K562 (cell line): ENCODE measurements around the gene ATP5PO. TPM values are rescaled to one million over a fixed set of nuclear protein-coding genes. Genes with fewer than 3 reads are reported as not detected.

ENCODE experiments used
- BRD4 ChIP-seq: fragments of 200-600 bp; sonication (generic); IDR thresholded peaks from 2 replicates; pipeline ENCODE4 v1.6.1; 2017; ENCODE audit warnings: inconsistent platforms
- CBX3 ChIP-seq, 2 experiments: IDR thresholded peaks; 1 replicate in 1 of 2; 2 replicates in 1 of 2; pipeline ENCODE4 v1.6.1; 2012; ENCODE audit warnings: inconsistent platforms in 2 of 2, low read length in 2 of 2, borderline replicate concordance in 1 of 2, control low read depth in 1 of 2
- CEBPG ChIP-seq, 3 experiments: fragments of 200-800 bp in 1 of 3; sonication (Bioruptor generic) in 1 of 3; sonication (generic) in 1 of 3; formaldehyde crosslinking in 1 of 3; IDR thresholded peaks in 2 of 3; conservative IDR thresholded peaks in 1 of 3; 2 replicates each; pipeline versions ENCODE4 v1.6.1 to v1.8.0; 2016 to 2022; ENCODE audit warnings: missing compliant biosample characterization in 2 of 3, missing genetic modification characterization in 2 of 3, mild to moderate bottlenecking in 1 of 3, missing genetic modification reagents in 1 of 3
- FOXM1 ChIP-seq, 2 experiments: fragments of 450-650 bp in 1 of 2; sonication (generic) in 1 of 2; formaldehyde crosslinking in 1 of 2; IDR thresholded peaks; 2 replicates each; pipeline versions ENCODE4 v1.6.1 to v1.9.0; 2017 to 2022; ENCODE audit warnings: low read depth in 2 of 2, mild to moderate bottlenecking in 2 of 2, missing genetic modification reagents in 1 of 2, moderate library complexity in 1 of 2
- GATA2 ChIP-seq: sonication (generic); formaldehyde crosslinking; IDR thresholded peaks from 2 replicates; pipeline ENCODE4 v1.4.0; 2020; ENCODE audit warnings: mild to moderate bottlenecking, missing genetic modification reagents
- JUN ChIP-seq, 2 experiments: sonication (generic) in 1 of 2; formaldehyde crosslinking in 1 of 2; IDR thresholded peaks; 2 replicates each; pipeline versions ENCODE4 v1.6.1 to v1.8.0; 2012 to 2022; ENCODE audit warnings: borderline replicate concordance in 2 of 2, mild to moderate bottlenecking in 2 of 2, improper control_type of control experiment in 1 of 2, low read depth in 1 of 2, low read length in 1 of 2, missing genetic modification reagents in 1 of 2
- KDM4B ChIP-seq, 2 experiments: fragments of 450-650 bp in 1 of 2; sonication (generic) in 1 of 2; IDR thresholded peaks; 2 replicates each; pipeline ENCODE4 v1.6.1; 2016 to 2017; ENCODE audit warnings: borderline replicate concordance in 2 of 2, antibody characterized with exemption in 1 of 2, low read depth in 1 of 2, mild to moderate bottlenecking in 1 of 2
- NRF1 ChIP-seq, 2 experiments: fragments of 450-650 bp; IDR thresholded peaks in 1 of 2; conservative IDR thresholded peaks in 1 of 2; 2 replicates each; pipeline ENCODE4 v1.6.1; 2014; ENCODE audit warnings: mild to moderate bottlenecking in 2 of 2
- PKNOX1 ChIP-seq: fragments of 450-650 bp; IDR thresholded peaks from 2 replicates; pipeline ENCODE4 v1.6.1; 2016
- POLR3A ChIP-seq: IDR thresholded peaks from 2 replicates; pipeline ENCODE4 v1.6.1; 2011; ENCODE audit warnings: borderline replicate concordance, mild to moderate bottlenecking, moderate library complexity; ENCODE audit not compliant: insufficient read length, insufficient read depth; ENCODE audit errors: extremely low read depth
- PTBP1 ChIP-seq: fragments of 200-400 bp; formaldehyde crosslinking; IDR thresholded peaks from 2 replicates; pipeline ENCODE4 v1.6.1; 2017; ENCODE audit warnings: low read depth, low read length
- RBBP5 ChIP-seq: fragments of 200-600 bp; sonication (generic); IDR thresholded peaks from 2 replicates; pipeline ENCODE4 v1.6.1; 2012; ENCODE audit warnings: borderline replicate concordance, mild to moderate bottlenecking, low read length, control low read depth, inconsistent platforms; ENCODE audit not compliant: insufficient read depth, poor library complexity, severe bottlenecking
- SAFB2 ChIP-seq: fragments of 200-400 bp; formaldehyde crosslinking; IDR thresholded peaks from 2 replicates; pipeline ENCODE4 v1.6.1; 2018; ENCODE audit warnings: borderline replicate concordance, low read length, low read depth, moderate library complexity; ENCODE audit not compliant: severe bottlenecking
- ZBTB33 ChIP-seq: sonication (generic); formaldehyde crosslinking; IDR thresholded peaks from 2 replicates; pipeline ENCODE4 v1.8.1; 2023; ENCODE audit warnings: mild to moderate bottlenecking, missing genetic modification reagents
- ZNF316 ChIP-seq: fragments of 450-650 bp; IDR thresholded peaks from 2 replicates; pipeline ENCODE4 v1.6.1; 2016
- ZNF354B ChIP-seq: fragments of 250-450 bp; sonication (Bioruptor Pico); IDR thresholded peaks from 2 replicates; pipeline ENCODE4 v1.4.0; 2020
- ZNF436 ChIP-seq: fragments of 250-450, 450-650 bp; sonication (Bioruptor Pico); formaldehyde crosslinking; IDR thresholded peaks from 2 replicates; pipeline ENCODE4 v1.7.0; 2020; ENCODE audit warnings: mild to moderate bottlenecking
- ZNF699 ChIP-seq: fragments of 250-450 bp; sonication (Bioruptor Pico); IDR thresholded peaks from 2 replicates; pipeline ENCODE4 v1.8.0; 2021; ENCODE audit warnings: mild to moderate bottlenecking, moderate library complexity; ENCODE audit not compliant: insufficient replicate concordance
- polyA plus RNA-seq, 8 experiments: library from polyadenylated mRNA; depleted of rRNA in 4 of 8; stranded (reverse) in 5 of 8; unstranded in 3 of 8; fragments of >200 nt; fragmentation: Nextera tagmentation in 2 of 8; fragmentation: Illumina TruSeq in 1 of 8; extraction: Ambion mirVana in 2 of 8; extraction: Trizol in 1 of 8; gene quantifications; 2 replicates each; pipeline versions ENCODE4 v1.2.1 to v1.2.3, GENCODE V29; 2011 to 2014; ENCODE audit warnings: inconsistent platforms in 1 of 8, missing spikeins in 1 of 8
- total RNA-seq, 7 experiments: library from RNA; depleted of rRNA in 6 of 7; stranded (reverse); fragments of >200 nt in 6 of 7; fragmentation: Illumina TruSeq in 2 of 7; extraction: Trizol in 2 of 7; gene quantifications; 2 replicates each; pipeline versions ENCODE4 v1.2.1 to v1.2.3, GENCODE V29; 2011 to 2021; ENCODE audit warnings: low replicate concordance in 1 of 7
- TF ChIP-seq, protein P1 (sequence below): sonication (generic); formaldehyde crosslinking; IDR thresholded peaks from 2 replicates; pipeline ENCODE4 v1.9.0; 2022; ENCODE audit warnings: mild to moderate bottlenecking, missing genetic modification reagents

Gene ATP5PO
- total and polyA plus RNA-seq, 9 of the 15 experiments (the other 6 are each of a cell fraction or from before 2014, with no cell fraction given): 367 to 2,722 (median 808) TPM

GRCh38 chr21:33901412-33902288 lies 14.0 kb downstream of the ATP5PO start (continued):
- 0 out of 4 replicates have a peak, but pooled peaks of 1 of the 2 experiments have one; percentile 24 for TF ChIP-seq KDM4B (IDR thresholded peaks at IDR 0.05; ENCODE audit: borderline replicate concordance in 2 of 2, low read depth in 1 of 2)
- no peak for TF ChIP-seq NRF1 (conservative IDR thresholded peaks at IDR 0.05 in 1 of 2, IDR thresholded peaks at IDR 0.05 in 1 of 2)
- TF ChIP-seq, protein P1, sequence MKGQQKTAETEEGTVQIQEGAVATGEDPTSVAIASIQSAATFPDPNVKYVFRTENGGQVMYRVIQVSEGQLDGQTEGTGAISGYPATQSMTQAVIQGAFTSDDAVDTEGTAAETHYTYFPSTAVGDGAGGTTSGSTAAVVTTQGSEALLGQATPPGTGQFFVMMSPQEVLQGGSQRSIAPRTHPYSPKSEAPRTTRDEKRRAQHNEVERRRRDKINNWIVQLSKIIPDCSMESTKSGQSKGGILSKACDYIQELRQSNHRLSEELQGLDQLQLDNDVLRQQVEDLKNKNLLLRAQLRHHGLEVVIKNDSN (CRISPR knock-in tag): peak; percentile 87
- no peak for TF ChIP-seq FOXM1 (IDR thresholded peaks at IDR 0.05; ENCODE audit: low read depth)
- no peak for TF ChIP-seq FOXM1 (CRISPR knock-in tag; IDR thresholded peaks at IDR 0.05; ENCODE audit: low read depth)
- TF ChIP-seq ZNF436 (CRISPR knock-in tag): no peak
- TF ChIP-seq CEBPG (CRISPR knock-in tag; IDR thresholded peaks at IDR 0.05): 0 out of 2 replicates have a peak, but pooled peaks have one; percentile 46
- TF ChIP-seq CEBPG (tag; conservative IDR thresholded peaks at IDR 0.05 in 1 of 2, IDR thresholded peaks at IDR 0.05 in 1 of 2): no peak; a peak in 1 of 4 replicates
- TF ChIP-seq PKNOX1: no peak
- TF ChIP-seq ZNF316: no peak
- no peak for TF ChIP-seq SAFB2
- TF ChIP-seq GATA2: no peak
- no peak for TF ChIP-seq ZNF354B
- TF ChIP-seq PTBP1: no peak
- no peak for TF ChIP-seq JUN (IDR thresholded peaks at IDR 0.05; ENCODE audit: borderline replicate concordance, low read depth, low read length)
- TF ChIP-seq JUN (CRISPR knock-in tag; IDR thresholded peaks at IDR 0.05; ENCODE audit: borderline replicate concordance): no peak
- TF ChIP-seq POLR3A: no peak
- no peak for TF ChIP-seq BRD4
- TF ChIP-seq CBX3 (IDR thresholded peaks at IDR 0.05; ENCODE audit: borderline replicate concordance in 1 of 2, low read length in 2 of 2): 0 out of 3 replicates have a peak, but pooled peaks of 1 of the 2 experiments have one; percentile 29
- TF ChIP-seq RBBP5: no peak
- peak; percentile 95 for TF ChIP-seq ZBTB33
- TF ChIP-seq ZNF699 (CRISPR knock-in tag): no peak
